ENCODE results near the gene SLC35B4. TPM values are rescaled to one million over a fixed set of nuclear protein-coding genes. Genes with fewer than 3 reads are reported as not detected.

The SLC35B4 gene
- total RNA-seq, 4 donors from 2014 or later = 9.0 to 13.7 (median 12.0) TPM

GRCh38 chr7:134343136-134343535, 26.4 kb upstream of the SLC35B4 start:
- no peaks in the 10 kb centered on the region for H3K36me3 ChIP-seq
- H3K27ac ChIP-seq = no peak overlapping the region
- H3K4me3 ChIP-seq = no peak overlapping the region
- no peak for DNase-seq (ENCODE audit: low spot score in 2 of 2)
- no peaks in the 10 kb centered on the region for H3K4me1 ChIP-seq
- peaks cover 0 to 5% (median 0%) of the 10 kb centered on the region in 4 donors for H3K9me3 ChIP-seq
- peaks cover 0 to 8% of the 10 kb centered on the region in 2 donors for H3K27me3 ChIP-seq
- TF ChIP-seq POLR2A (IDR thresholded peaks at IDR 0.05) = no peak

GRCh38 chr7:134339475-134339874, 22.7 kb upstream of the SLC35B4 start:
- DNase-seq (ENCODE audit: low spot score in 2 of 2) = no peak
- no peak for TF ChIP-seq CTCF (IDR thresholded peaks at IDR 0.05)
- no peak for TF ChIP-seq POLR2A (IDR thresholded peaks at IDR 0.05)
- TF ChIP-seq EP300 (IDR thresholded peaks at IDR 0.05) = no peak
- Histone ChIP-seq H3K27me3 (no peaks in the 10 kb centered on the region), H3K36me3 (no peaks in the 10 kb centered on the region), H3K4me1 (no peaks in the 10 kb centered on the region), H3K27ac (no peak overlapping the region), H3K9me3 (peaks cover 0 to 6% (median 0%) of the 10 kb centered on the region in 4 donors), H3K4me3 (no peak overlapping the region)
- WGBS, 2 donors = 78 to 80% methylated on average over 4 of the region's 4 CpGs

- Histone ChIP-seq H3K9me3 (peaks cover 0 to 6% (median 0%) of the 10 kb centered on the region in 4 donors), H3K4me1 (no peaks in the 10 kb centered on the region), H3K27ac (no peak overlapping the region), H3K4me3 (no peak overlapping the region), H3K27me3 (no peaks in the 10 kb centered on the region), H3K36me3 (no peaks in the 10 kb centered on the region)
- TF ChIP-seq CTCF (IDR thresholded peaks at IDR 0.05) (no peak), POLR2A (IDR thresholded peaks at IDR 0.05) (no peak), EP300 (IDR thresholded peaks at IDR 0.05) (no peak)
- DNase-seq (ENCODE audit: low spot score in 2 of 2) = no peak
- 86 to 94% methylated on average over 1 of the region's 1 CpG for WGBS, 2 donors
Observed at GRCh38 chr7:134337980-134338379, 21.2 kb upstream of the SLC35B4 start.

- no peaks in the 10 kb centered on the region for H3K36me3 ChIP-seq
- peaks cover 0 to 6% (median 0%) of the 10 kb centered on the region in 4 donors for H3K9me3 ChIP-seq
- WGBS, 2 donors = 81 to 87% methylated on average over 4 of the region's 4 CpGs
- peaks cover 0 to 8% of the 10 kb centered on the region in 2 donors for H3K27me3 ChIP-seq
- no peak for DNase-seq (ENCODE audit: low spot score in 2 of 2)
- no peak overlapping the region for H3K4me3 ChIP-seq
- TF ChIP-seq EP300 (IDR thresholded peaks at IDR 0.05) (no peak), POLR2A (IDR thresholded peaks at IDR 0.05) (no peak), CTCF (IDR thresholded peaks at IDR 0.05) (no peak)
- H3K27ac ChIP-seq = no peak overlapping the region
- no peaks in the 10 kb centered on the region for H3K4me1 ChIP-seq
Observed at GRCh38 chr7:134334408-134334807, 17.7 kb upstream of the SLC35B4 start.

GRCh38 chr7:134333943-134334342, 17.2 kb upstream of the SLC35B4 start:
- H3K9me3 ChIP-seq = peaks cover 0 to 6% (median 0%) of the 10 kb centered on the region in 4 donors
- H3K27me3 ChIP-seq = peaks cover 0 to 8% of the 10 kb centered on the region in 2 donors
- no peaks in the 10 kb centered on the region for H3K4me1 ChIP-seq
- no peak overlapping the region for H3K27ac ChIP-seq
- 84 to 85% methylated on average over 13 of the region's 13 CpGs for WGBS, 2 donors
- no peak overlapping the region for H3K4me3 ChIP-seq
- no peaks in the 10 kb centered on the region for H3K36me3 ChIP-seq
- DNase-seq (ENCODE audit: low spot score in 2 of 2) = no peak
- no peak for TF ChIP-seq POLR2A (IDR thresholded peaks at IDR 0.05)
- TF ChIP-seq CTCF (IDR thresholded peaks at IDR 0.05) = no peak
- TF ChIP-seq EP300 (IDR thresholded peaks at IDR 0.05) = no peak

GRCh38 chr7:134332892-134333291, 16.2 kb upstream of the SLC35B4 start:
- Histone ChIP-seq H3K27me3 (peaks cover 0 to 8% of the 10 kb centered on the region in 2 donors), H3K27ac (no peak overlapping the region), H3K9me3 (no peaks in the 10 kb centered on the region), H3K4me1 (no peaks in the 10 kb centered on the region), H3K4me3 (no peak overlapping the region), H3K36me3 (no peaks in the 10 kb centered on the region)
- no peak for DNase-seq (ENCODE audit: low spot score in 2 of 2)
- WGBS, 2 donors = 76 to 91% methylated on average over 1 of the region's 1 CpG
- no peak for TF ChIP-seq CTCF (IDR thresholded peaks at IDR 0.05)
- no peak for TF ChIP-seq POLR2A (IDR thresholded peaks at IDR 0.05)
- no peak for TF ChIP-seq EP300 (IDR thresholded peaks at IDR 0.05)
